Endothelial cell of umbilical vein (primary cell): ENCODE data around the gene PCDHB10. TPM values are rescaled to one million over a fixed set of nuclear protein-coding genes. Genes with fewer than 3 reads are reported as not detected.
"Not testable (repeated sequence)": the region's sequence is repeated elsewhere in the genome, so short reads cannot be mapped to it uniquely, and the experiment has no call there.

ENCODE experiments used
- BruUV-seq: library from RNA; stranded (reverse); fragments of 400-500 nt; replicated peaks from 2 replicates; lab custom pipeline; 2021; lab: Mats Ljungman, UMichigan
- CTCF ChIA-PET: fragments of 300-600, 350-600 bp; sonication (Branson Sonifier 250); formaldehyde crosslinking; loops from one replicate; lab custom pipeline; 2021; ENCODE audit warnings: antibody characterized with exemption, inconsistent platforms; lab: Charles Lee
- POLR2A ChIA-PET: fragments of 300-600, 350-600 bp; sonication (Branson Sonifier 250); formaldehyde crosslinking; loops from one replicate; lab custom pipeline; 2021; ENCODE audit warnings: antibody characterized with exemption, inconsistent platforms; lab: Charles Lee
- DNase-seq: peaks from one replicate; pipeline ENCODE4 v3.0.0-alpha.2; 2011; ENCODE audit warnings: low read depth, low spot score
- FAIRE-seq: peaks from 2 replicates; lab custom pipeline; 2011; peaks lifted over from hg19 to GRCh38; lab: Jason Lieb, UNC
- H2AFZ ChIP-seq: 2 replicates; pipeline ENCODE4 v1.6.0; 2012; ENCODE audit warnings: low read depth, low read length, control low read depth, inconsistent platforms
- H3K27ac ChIP-seq: 2 replicates; pipeline ENCODE4 v1.5.1; 2011; ENCODE audit warnings: low read depth, mild to moderate bottlenecking, control low read depth, low read length, moderate library complexity; ENCODE audit not compliant: insufficient read depth
- H3K27me3 ChIP-seq, 2 experiments: 2 replicates each; pipeline versions ENCODE4 v1.6.0 to v1.6.1; 2011; ENCODE audit warnings: low read length in 2 of 2, mixed read lengths in 1 of 2; ENCODE audit not compliant: control insufficient read depth in 2 of 2, insufficient read depth in 2 of 2
- H3K36me3 ChIP-seq, 2 experiments: 2 replicates in 1 of 2; 3 replicates in 1 of 2; pipeline ENCODE4 v1.5.1; 2011; ENCODE audit warnings: low read length in 2 of 2, mild to moderate bottlenecking in 1 of 2, moderate library complexity in 1 of 2; ENCODE audit not compliant: control insufficient read depth in 2 of 2, insufficient read depth in 2 of 2; ENCODE audit errors: extremely low read depth in 1 of 2
- H3K4me1 ChIP-seq: 3 replicates; pipeline ENCODE4 v1.5.1; 2011; ENCODE audit warnings: mild to moderate bottlenecking, low read length; ENCODE audit not compliant: control insufficient read depth, insufficient read depth; ENCODE audit errors: extremely low read depth
- H3K4me2 ChIP-seq: 2 replicates; pipeline ENCODE4 v1.6.1; 2011; ENCODE audit warnings: low read length, control low read depth, mixed read lengths; ENCODE audit not compliant: insufficient read depth
- H3K4me3 ChIP-seq, 3 experiments: fragments of 200-600 bp in 1 of 3; sonication (generic), shearing (Covaris generic) in 1 of 3; replicated peaks in 1 of 3; 2 replicates each; pipeline ENCODE4 v1.5.1; 2011 to 2016; ENCODE audit warnings: control low read depth in 3 of 3, low read length in 3 of 3, mild to moderate bottlenecking in 2 of 3, inconsistent platforms in 1 of 3, low read depth in 1 of 3, moderate library complexity in 1 of 3; ENCODE audit not compliant: insufficient read depth in 1 of 3
- H3K79me2 ChIP-seq: 2 replicates; pipeline ENCODE4 v1.6.0; 2012; ENCODE audit warnings: low read length, inconsistent platforms; ENCODE audit not compliant: control insufficient read depth, insufficient read depth
- H3K9ac ChIP-seq: replicated peaks from 2 replicates; pipeline ENCODE3; 2011; ENCODE audit warnings: low read length, control low read depth; ENCODE audit not compliant: insufficient read depth; ENCODE audit errors: extremely low read depth
- H3K9me1 ChIP-seq: replicated peaks from 3 replicates; pipeline ENCODE4 v1.6.0; 2011; ENCODE audit warnings: mild to moderate bottlenecking, low read length; ENCODE audit not compliant: control insufficient read depth, insufficient read depth; ENCODE audit errors: extremely low read depth
- H3K9me3 ChIP-seq: replicated peaks from 2 replicates; pipeline ENCODE4 v1.5.1; 2012; ENCODE audit warnings: low read length, inconsistent platforms; ENCODE audit not compliant: control insufficient read depth, insufficient read depth
- H4K20me1 ChIP-seq: replicated peaks from 2 replicates; pipeline ENCODE3; 2011; ENCODE audit warnings: mild to moderate bottlenecking, low read length; ENCODE audit not compliant: control insufficient read depth, insufficient read depth; ENCODE audit errors: extremely low read depth
- MYC ChIP-seq: IDR thresholded peaks from one replicate; pipeline ENCODE4 v1.6.1; 2011; ENCODE audit warnings: mild to moderate bottlenecking, low read depth, low read length
- dilution Hi-C: fragments of 300-500 bp; cut with MboI; formaldehyde crosslinking; loops from one replicate; pipeline ENCODE4 v1.15.0; 2019; ENCODE audit warnings: low sequenced_read_pairs; ENCODE audit not compliant: extremely low pct_ligation_motif_present
- intact Hi-C: fragments of 100-400 bp; cut with micrococcal nuclease; formaldehyde crosslinking; loops from one replicate; pipeline ENCODE4 v1.10.0; 2022
- polyA plus RNA-seq, 4 experiments: library from polyadenylated mRNA; depleted of rRNA in 3 of 4; stranded (reverse) in 3 of 4; unstranded in 1 of 4; fragments of >200 nt; gene quantifications; 2 replicates each; pipeline versions ENCODE4 v1.2.1 to v1.2.3, GENCODE V29; 2011 to 2012; ENCODE audit warnings: missing spikeins in 1 of 4
- total RNA-seq: library from RNA; stranded (reverse); gene quantifications from 2 replicates; pipeline ENCODE4 v1.2.3, GENCODE V29; 2021
- TF ChIP-seq, protein P1 (sequence below), 2 donors: IDR thresholded peaks; 1 replicate in 1 of 2; 2 replicates in 1 of 2; pipeline ENCODE4 v1.5.1; 2011; ENCODE audit warnings: low read length in 2 of 2, mild to moderate bottlenecking in 2 of 2, moderate library complexity in 2 of 2, control low read depth in 1 of 2, inconsistent platforms in 1 of 2, low read depth in 1 of 2; ENCODE audit not compliant: insufficient read depth in 1 of 2; ENCODE audit errors: extremely low read depth in 1 of 2

Gene PCDHB10
- total and polyA plus RNA-seq, 2 donors (not counting 3 experiments of a cell fraction or from before 2014, with no cell fraction given) = 0.51 to 0.62 TPM

- H3K79me2 ChIP-seq = no peaks in the 10 kb centered on the region
- H3K4me3 ChIP-seq = no peak within 1 kb of the TSS
- intact Hi-C loops = no loop called here
- no peaks in the 10 kb centered on the region for H3K4me1 ChIP-seq
- H3K9me1 ChIP-seq = no peaks in the 10 kb centered on the region
- H4K20me1 ChIP-seq = no peaks in the 10 kb centered on the region
- H3K27ac ChIP-seq = no peak within 1 kb of the TSS
- no peaks in the 10 kb centered on the region for H3K9me3 ChIP-seq
- BruUV-seq = no TSS peak
- H3K4me2 ChIP-seq = no peak within 1 kb of the TSS
- POLR2A ChIA-PET = no interaction called here
- no peak for FAIRE-seq
- dilution Hi-C loops = no loop called here
- TF ChIP-seq, protein P1, sequence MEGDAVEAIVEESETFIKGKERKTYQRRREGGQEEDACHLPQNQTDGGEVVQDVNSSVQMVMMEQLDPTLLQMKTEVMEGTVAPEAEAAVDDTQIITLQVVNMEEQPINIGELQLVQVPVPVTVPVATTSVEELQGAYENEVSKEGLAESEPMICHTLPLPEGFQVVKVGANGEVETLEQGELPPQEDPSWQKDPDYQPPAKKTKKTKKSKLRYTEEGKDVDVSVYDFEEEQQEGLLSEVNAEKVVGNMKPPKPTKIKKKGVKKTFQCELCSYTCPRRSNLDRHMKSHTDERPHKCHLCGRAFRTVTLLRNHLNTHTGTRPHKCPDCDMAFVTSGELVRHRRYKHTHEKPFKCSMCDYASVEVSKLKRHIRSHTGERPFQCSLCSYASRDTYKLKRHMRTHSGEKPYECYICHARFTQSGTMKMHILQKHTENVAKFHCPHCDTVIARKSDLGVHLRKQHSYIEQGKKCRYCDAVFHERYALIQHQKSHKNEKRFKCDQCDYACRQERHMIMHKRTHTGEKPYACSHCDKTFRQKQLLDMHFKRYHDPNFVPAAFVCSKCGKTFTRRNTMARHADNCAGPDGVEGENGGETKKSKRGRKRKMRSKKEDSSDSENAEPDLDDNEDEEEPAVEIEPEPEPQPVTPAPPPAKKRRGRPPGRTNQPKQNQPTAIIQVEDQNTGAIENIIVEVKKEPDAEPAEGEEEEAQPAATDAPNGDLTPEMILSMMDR (IDR thresholded peaks at IDR 0.05; ENCODE audit: extremely low read depth in 1 of 2, insufficient read depth in 1 of 2, low read depth in 1 of 2, low read length in 2 of 2) = peak in 1 of 2 donors; percentile 4
- TF ChIP-seq MYC = no peak
- CTCF ChIA-PET = interaction anchor here (1.0 to 1.9 kb wide), 3 partner anchors 10 to 382 kb away, joined by 3 to 6 read pairs (median 4); partner anchors contain the start of gene PCDHB10
- no peaks in the 10 kb centered on the region for H3K27me3 ChIP-seq
- no peak within 1 kb of the TSS for H2AFZ ChIP-seq
- H3K36me3 ChIP-seq = no peaks in the 10 kb centered on the region
- DNase-seq = peak; percentile 16
- H3K9ac ChIP-seq = no peak within 1 kb of the TSS
These were observed 9.9 kb upstream of the PCDHB10 start, which contains the start of gene PCDHB16 for GRCh38 chr5:141182248-141182647. PCDHB16 (plus strand) TSS chr5:141182387; CDS start chr5:141182560, 173 bp downstream.

DNA sequence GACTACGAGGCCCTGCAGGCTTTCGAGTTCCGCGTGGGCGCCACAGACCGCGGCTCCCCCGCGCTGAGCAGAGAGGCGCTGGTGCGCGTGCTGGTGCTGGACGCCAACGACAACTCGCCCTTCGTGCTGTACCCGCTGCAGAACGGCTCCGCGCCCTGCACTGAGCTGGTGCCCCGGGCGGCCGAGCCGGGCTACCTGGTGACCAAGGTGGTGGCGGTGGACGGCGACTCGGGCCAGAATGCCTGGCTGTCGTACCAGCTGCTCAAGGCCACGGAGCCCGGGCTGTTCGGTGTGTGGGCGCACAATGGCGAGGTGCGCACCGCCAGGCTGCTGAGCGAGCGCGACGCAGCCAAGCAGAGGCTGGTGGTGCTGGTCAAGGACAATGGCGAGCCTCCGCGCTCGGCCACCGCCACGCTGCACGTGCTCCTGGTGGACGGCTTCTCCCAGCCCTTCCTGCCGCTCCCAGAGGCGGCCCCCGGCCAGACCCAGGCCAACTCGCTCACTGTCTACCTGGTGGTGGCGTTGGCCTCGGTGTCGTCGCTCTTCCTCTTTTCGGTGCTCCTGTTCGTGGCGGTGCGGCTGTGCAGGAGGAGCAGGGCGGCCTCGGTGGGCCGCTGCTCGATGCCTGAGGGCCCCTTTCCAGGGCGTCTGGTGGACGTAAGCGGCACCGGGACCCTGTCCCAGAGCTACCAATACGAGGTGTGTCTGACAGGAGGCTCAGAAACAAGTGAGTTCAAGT lies 7.9 kb upstream of the PCDHB10 start:
- H3K4me1 ChIP-seq, BruUV-seq, H3K4me2 ChIP-seq, H3K27me3 ChIP-seq, H3K4me3 ChIP-seq, H2AFZ ChIP-seq, H3K36me3 ChIP-seq, H3K27ac ChIP-seq, H3K9ac ChIP-seq, H3K9me3 ChIP-seq, intact Hi-C loops, dilution Hi-C loops, DNase-seq, FAIRE-seq, H3K9me1 ChIP-seq, H4K20me1 ChIP-seq, POLR2A ChIA-PET, H3K79me2 ChIP-seq, CTCF ChIA-PET: not testable (repeated sequence)
